ENCODE results near the gene IGFBPL1.
A peak's percentile ranks its signal among the peaks of the same experiment; 100 is the strongest.

IGFBPL1 gene

DNA sequence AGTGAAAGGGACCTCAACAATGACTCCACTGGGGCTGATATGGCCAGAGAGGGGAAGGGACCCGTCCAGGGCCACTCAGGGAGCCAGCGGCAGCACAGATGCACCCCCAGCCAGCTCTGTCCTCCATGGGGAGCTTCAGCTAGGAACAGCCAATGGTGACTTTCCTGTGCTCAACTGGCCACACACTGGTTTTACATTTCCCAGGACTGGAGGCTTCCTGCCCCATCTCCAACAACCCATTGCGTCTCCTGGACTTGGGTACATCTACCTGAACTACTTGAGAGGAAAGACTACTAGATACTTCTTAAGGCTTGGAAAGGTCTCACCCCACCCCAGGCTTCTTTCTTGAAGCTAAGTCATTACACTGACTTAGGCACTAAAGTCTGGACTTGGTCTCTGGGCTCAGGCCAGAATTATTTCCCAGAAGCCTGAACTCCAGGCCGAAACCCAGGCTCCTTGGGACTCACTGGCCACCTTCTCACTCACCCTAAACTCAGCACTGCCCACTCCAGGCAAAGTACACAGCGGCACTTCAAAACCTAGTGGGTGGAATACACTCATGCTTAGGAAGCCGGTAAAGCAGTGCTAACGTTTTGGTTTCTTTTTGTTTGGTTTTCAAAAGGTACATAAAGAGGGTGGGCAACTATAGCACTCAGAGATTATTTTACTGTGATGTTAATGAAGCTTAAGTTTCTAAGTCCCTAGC, 1.5 kb downstream of the IGFBPL1 start:
- Histone ChIP-seq H2BK5ac (ENCODE audit: low read depth, low read length, poor library complexity, severe bottlenecking) (no peak overlapping the region), H4K91ac (ENCODE audit: low read length) (no peak overlapping the region), H3K79me1 (replicated peaks; ENCODE audit: low read length, poor library complexity, severe bottlenecking) (no peaks in the 10 kb centered on the region), H3K27me3 (ENCODE audit: control insufficient read depth in 1 of 2, insufficient read depth in 1 of 2, low read length in 2 of 2) (peaks cover 50 to 68% of the 10 kb centered on the region in 2 experiments), H3K27ac (ENCODE audit: low read length, poor library complexity, severe bottlenecking) (no peak overlapping the region), H3K4me3 (ENCODE audit: insufficient read depth in 1 of 2, low read depth in 1 of 2, low read length in 2 of 2) (no peak overlapping the region), H3K9me3 (ENCODE audit: control insufficient read depth, low read length) (no peaks in the 10 kb centered on the region), H2AFZ (ENCODE audit: low read depth, low read length) (no peak overlapping the region), H2BK120ac (ENCODE audit: low read depth, low read length) (no peak overlapping the region), H2BK15ac (ENCODE audit: low read depth, poor library complexity, severe bottlenecking) (no peak overlapping the region), H2BK12ac (ENCODE audit: low read length in 2 of 2) (no peak overlapping the region), H2AK5ac (ENCODE audit: low read length, severe bottlenecking) (no peak overlapping the region), H3K18ac (ENCODE audit: low read depth in 1 of 2, low read length in 2 of 2) (no peak overlapping the region), H3K4me1 (ENCODE audit: control insufficient read depth, insufficient read depth, low read depth, low read length) (peaks cover 14% of the 10 kb centered on the region), H3K9ac (ENCODE audit: low read length) (no peak overlapping the region), H3K4ac (ENCODE audit: low read depth in 1 of 2, low read length in 2 of 2) (no peak overlapping the region), H3K36me3 (ENCODE audit: control insufficient read depth in 1 of 2, insufficient read depth in 2 of 2, low read depth in 1 of 2, low read length in 2 of 2) (no peaks in the 10 kb centered on the region), H4K8ac (ENCODE audit: low read length) (no peak overlapping the region), H3K23ac (ENCODE audit: low read length in 2 of 2) (no peak overlapping the region), H3K4me2 (ENCODE audit: low read length, poor library complexity, severe bottlenecking) (no peak overlapping the region), H3K14ac (ENCODE audit: low read length in 2 of 2) (no peak overlapping the region)
- DNase-seq, result no peak
- 80% methylated on average over 7 of the region's 7 CpGs for WGBS

DNA sequence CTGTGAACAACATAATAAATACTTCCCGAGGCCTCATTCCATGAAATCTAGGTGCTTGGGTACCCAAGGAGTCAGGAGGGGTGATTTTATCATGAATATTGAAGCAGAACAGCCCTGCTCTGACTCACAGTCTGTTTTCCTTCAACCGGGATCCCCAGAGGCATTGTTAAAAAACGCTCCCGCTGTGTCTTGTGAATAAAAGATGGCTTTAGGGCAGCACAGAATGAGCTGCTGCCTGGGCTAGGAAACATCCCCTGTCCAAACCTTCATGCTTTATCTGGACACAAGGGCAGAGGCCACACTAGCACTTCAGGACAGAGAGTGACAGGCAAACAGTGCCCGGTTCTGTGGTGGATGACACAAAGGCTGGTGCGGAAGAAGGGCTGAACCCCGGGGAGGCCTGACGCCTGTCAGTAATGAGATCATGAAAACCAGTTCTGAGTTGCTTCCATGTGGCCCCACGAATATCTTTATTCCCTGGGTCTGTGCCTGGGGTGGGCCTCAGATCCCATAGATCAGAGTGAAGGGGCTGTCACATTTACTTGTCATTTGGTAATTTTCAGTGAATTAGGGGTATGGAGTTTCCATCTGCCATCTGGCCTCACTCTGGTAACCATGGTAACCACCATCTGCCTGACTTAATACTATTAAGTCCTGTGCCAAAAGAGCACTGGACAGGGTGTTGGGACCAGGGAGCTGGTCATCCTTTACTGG, 2.6 kb downstream of the IGFBPL1 start:
- H2BK120ac ChIP-seq (ENCODE audit: low read depth, low read length), result no peak overlapping the region
- no peak overlapping the region for H3K14ac ChIP-seq (ENCODE audit: low read length in 2 of 2)
- H2AFZ ChIP-seq (ENCODE audit: low read depth, low read length), result no peak overlapping the region
- H3K79me1 ChIP-seq (replicated peaks; ENCODE audit: low read length, poor library complexity, severe bottlenecking), result no peaks in the 10 kb centered on the region
- no peak overlapping the region for H2BK5ac ChIP-seq (ENCODE audit: low read depth, low read length, poor library complexity, severe bottlenecking)
- H4K91ac ChIP-seq (ENCODE audit: low read length), result no peak overlapping the region
- DNase-seq, result no peak
- no peak overlapping the region for H3K18ac ChIP-seq (ENCODE audit: low read depth in 1 of 2, low read length in 2 of 2)
- H3K27me3 ChIP-seq (ENCODE audit: control insufficient read depth in 1 of 2, insufficient read depth in 1 of 2, low read length in 2 of 2), result peaks cover 40 to 63% of the 10 kb centered on the region in 2 experiments
- H3K27ac ChIP-seq (ENCODE audit: low read length, poor library complexity, severe bottlenecking), result no peak overlapping the region
- H3K36me3 ChIP-seq (ENCODE audit: control insufficient read depth in 1 of 2, insufficient read depth in 2 of 2, low read depth in 1 of 2, low read length in 2 of 2), result no peaks in the 10 kb centered on the region
- H4K8ac ChIP-seq (ENCODE audit: low read length), result no peak overlapping the region
- no peak overlapping the region for H2BK12ac ChIP-seq (ENCODE audit: low read length in 2 of 2)
- 17% methylated on average over 8 of the region's 9 CpGs for WGBS
- no peak overlapping the region for H2BK15ac ChIP-seq (ENCODE audit: low read depth, poor library complexity, severe bottlenecking)
- no peak overlapping the region for H3K23ac ChIP-seq (ENCODE audit: low read length in 2 of 2)
- H3K4me2 ChIP-seq (ENCODE audit: low read length, poor library complexity, severe bottlenecking), result no peak overlapping the region
- H3K4ac ChIP-seq (ENCODE audit: low read depth in 1 of 2, low read length in 2 of 2), result no peak overlapping the region
- no peak overlapping the region for H2AK5ac ChIP-seq (ENCODE audit: low read length, severe bottlenecking)
- peak overlapping the region; percentile 20 for H3K9ac ChIP-seq (ENCODE audit: low read length)
- no peaks in the 10 kb centered on the region for H3K9me3 ChIP-seq (ENCODE audit: control insufficient read depth, low read length)
- H3K4me1 ChIP-seq (ENCODE audit: control insufficient read depth, insufficient read depth, low read depth, low read length), result peaks cover 14% of the 10 kb centered on the region
- H3K4me3 ChIP-seq (ENCODE audit: insufficient read depth in 1 of 2, low read depth in 1 of 2, low read length in 2 of 2), result no peak overlapping the region

GRCh38 chr9:38419181-38419580, 5.1 kb downstream of the IGFBPL1 start:
- H3K79me1 ChIP-seq (replicated peaks; ENCODE audit: low read length, poor library complexity, severe bottlenecking), result no peaks in the 10 kb centered on the region
- H3K27ac ChIP-seq (ENCODE audit: low read length, poor library complexity, severe bottlenecking), result no peak overlapping the region
- peaks cover 39 to 58% of the 10 kb centered on the region in 2 experiments for H3K27me3 ChIP-seq (ENCODE audit: control insufficient read depth in 1 of 2, insufficient read depth in 1 of 2, low read length in 2 of 2)
- H3K4me3 ChIP-seq (ENCODE audit: insufficient read depth in 1 of 2, low read depth in 1 of 2, low read length in 2 of 2), result no peak overlapping the region
- H2AFZ ChIP-seq (ENCODE audit: low read depth, low read length), result no peak overlapping the region
- no peak overlapping the region for H2BK120ac ChIP-seq (ENCODE audit: low read depth, low read length)
- H3K36me3 ChIP-seq (ENCODE audit: control insufficient read depth in 1 of 2, insufficient read depth in 2 of 2, low read depth in 1 of 2, low read length in 2 of 2), result no peaks in the 10 kb centered on the region
- no peak overlapping the region for H3K4me2 ChIP-seq (ENCODE audit: low read length, poor library complexity, severe bottlenecking)
- no peak overlapping the region for H3K9ac ChIP-seq (ENCODE audit: low read length)
- peaks cover 10% of the 10 kb centered on the region for H3K4me1 ChIP-seq (ENCODE audit: control insufficient read depth, insufficient read depth, low read depth, low read length)
- no peak overlapping the region for H2AK5ac ChIP-seq (ENCODE audit: low read length, severe bottlenecking)
- no peak overlapping the region for H3K18ac ChIP-seq (ENCODE audit: low read depth in 1 of 2, low read length in 2 of 2)
- no peak overlapping the region for H2BK5ac ChIP-seq (ENCODE audit: low read depth, low read length, poor library complexity, severe bottlenecking)
- H3K9me3 ChIP-seq (ENCODE audit: control insufficient read depth, low read length), result no peaks in the 10 kb centered on the region
- no peak overlapping the region for H4K8ac ChIP-seq (ENCODE audit: low read length)
- H3K23ac ChIP-seq (ENCODE audit: low read length in 2 of 2), result peak overlapping the region in 1 of 2 experiments; percentile 26
- WGBS, result 78% methylated on average over 5 of the region's 5 CpGs
- no peak overlapping the region for H3K4ac ChIP-seq (ENCODE audit: low read depth in 1 of 2, low read length in 2 of 2)
- H2BK15ac ChIP-seq (ENCODE audit: low read depth, poor library complexity, severe bottlenecking), result no peak overlapping the region
- H2BK12ac ChIP-seq (ENCODE audit: low read length in 2 of 2), result no peak overlapping the region
- H4K91ac ChIP-seq (ENCODE audit: low read length), result no peak overlapping the region
- no peak overlapping the region for H3K14ac ChIP-seq (ENCODE audit: low read length in 2 of 2)
- DNase-seq, result no peak

DNA sequence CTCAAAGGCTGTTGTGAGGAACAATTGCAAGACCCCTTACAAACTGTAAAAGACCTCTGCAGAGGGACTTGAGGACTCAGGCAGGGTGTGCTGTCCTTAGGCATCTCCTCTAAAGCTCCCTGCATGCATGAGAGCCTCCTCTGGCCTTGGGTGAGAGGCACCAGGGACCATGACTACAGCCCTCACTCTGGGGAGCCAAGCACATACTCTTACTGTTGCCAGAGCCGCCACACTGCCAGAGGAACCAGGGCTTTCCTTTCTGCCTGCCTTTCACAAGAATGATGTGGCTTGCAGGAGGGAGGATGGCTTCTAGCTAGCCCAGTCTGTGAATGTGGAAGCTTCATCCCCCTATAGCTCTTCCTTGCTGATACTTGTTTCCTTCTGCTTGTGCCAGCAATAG, 5.9 kb downstream of the IGFBPL1 start:
- H3K9me3 ChIP-seq (ENCODE audit: control insufficient read depth, low read length), result no peaks in the 10 kb centered on the region
- no peak overlapping the region for H3K23ac ChIP-seq (ENCODE audit: low read length in 2 of 2)
- no peaks in the 10 kb centered on the region for H3K36me3 ChIP-seq (ENCODE audit: control insufficient read depth in 1 of 2, insufficient read depth in 2 of 2, low read depth in 1 of 2, low read length in 2 of 2)
- no peak overlapping the region for H4K8ac ChIP-seq (ENCODE audit: low read length)
- H3K4me1 ChIP-seq (ENCODE audit: control insufficient read depth, insufficient read depth, low read depth, low read length), result peaks cover 3% of the 10 kb centered on the region
- no peak overlapping the region for H2AK5ac ChIP-seq (ENCODE audit: low read length, severe bottlenecking)
- no peak for DNase-seq
- H2BK12ac ChIP-seq (ENCODE audit: low read length in 2 of 2), result no peak overlapping the region
- H3K79me1 ChIP-seq (replicated peaks; ENCODE audit: low read length, poor library complexity, severe bottlenecking), result no peaks in the 10 kb centered on the region
- WGBS, result 100% methylated on average over 1 of the region's 1 CpG
- no peak overlapping the region for H3K4ac ChIP-seq (ENCODE audit: low read depth in 1 of 2, low read length in 2 of 2)
- H3K27ac ChIP-seq (ENCODE audit: low read length, poor library complexity, severe bottlenecking), result no peak overlapping the region
- no peak overlapping the region for H3K4me2 ChIP-seq (ENCODE audit: low read length, poor library complexity, severe bottlenecking)
- no peak overlapping the region for H3K9ac ChIP-seq (ENCODE audit: low read length)
- no peak overlapping the region for H3K18ac ChIP-seq (ENCODE audit: low read depth in 1 of 2, low read length in 2 of 2)
- H3K4me3 ChIP-seq (ENCODE audit: insufficient read depth in 1 of 2, low read depth in 1 of 2, low read length in 2 of 2), result no peak overlapping the region
- H3K27me3 ChIP-seq (ENCODE audit: control insufficient read depth in 1 of 2, insufficient read depth in 1 of 2, low read length in 2 of 2), result peaks cover 43 to 60% of the 10 kb centered on the region in 2 experiments
- no peak overlapping the region for H2AFZ ChIP-seq (ENCODE audit: low read depth, low read length)
- no peak overlapping the region for H2BK5ac ChIP-seq (ENCODE audit: low read depth, low read length, poor library complexity, severe bottlenecking)
- H4K91ac ChIP-seq (ENCODE audit: low read length), result no peak overlapping the region
- H2BK15ac ChIP-seq (ENCODE audit: low read depth, poor library complexity, severe bottlenecking), result no peak overlapping the region
- H2BK120ac ChIP-seq (ENCODE audit: low read depth, low read length), result no peak overlapping the region
- no peak overlapping the region for H3K14ac ChIP-seq (ENCODE audit: low read length in 2 of 2)

Data from mesenchymal stem cell (in vitro differentiated cells and primary cell).